DND-41 (cell line): Measurements from ENCODE around the gene PLGRKT.

Experiments
- EZH2 ChIP-seq: IDR thresholded peaks from 3 replicates; pipeline ENCODE4 v1.6.1; 2012; ENCODE audit warnings: borderline replicate concordance, low read depth, mild to moderate bottlenecking, moderate library complexity, low read length, inconsistent platforms; ENCODE audit not compliant: severe bottlenecking
- TF ChIP-seq, protein P1 (sequence below): IDR thresholded peaks from 2 replicates; pipeline ENCODE4 v1.5.1; 2012; ENCODE audit warnings: borderline replicate concordance, low read length, moderate library complexity, mild to moderate bottlenecking; ENCODE audit not compliant: poor library complexity, severe bottlenecking; ENCODE audit errors: extremely low read depth

DNA sequence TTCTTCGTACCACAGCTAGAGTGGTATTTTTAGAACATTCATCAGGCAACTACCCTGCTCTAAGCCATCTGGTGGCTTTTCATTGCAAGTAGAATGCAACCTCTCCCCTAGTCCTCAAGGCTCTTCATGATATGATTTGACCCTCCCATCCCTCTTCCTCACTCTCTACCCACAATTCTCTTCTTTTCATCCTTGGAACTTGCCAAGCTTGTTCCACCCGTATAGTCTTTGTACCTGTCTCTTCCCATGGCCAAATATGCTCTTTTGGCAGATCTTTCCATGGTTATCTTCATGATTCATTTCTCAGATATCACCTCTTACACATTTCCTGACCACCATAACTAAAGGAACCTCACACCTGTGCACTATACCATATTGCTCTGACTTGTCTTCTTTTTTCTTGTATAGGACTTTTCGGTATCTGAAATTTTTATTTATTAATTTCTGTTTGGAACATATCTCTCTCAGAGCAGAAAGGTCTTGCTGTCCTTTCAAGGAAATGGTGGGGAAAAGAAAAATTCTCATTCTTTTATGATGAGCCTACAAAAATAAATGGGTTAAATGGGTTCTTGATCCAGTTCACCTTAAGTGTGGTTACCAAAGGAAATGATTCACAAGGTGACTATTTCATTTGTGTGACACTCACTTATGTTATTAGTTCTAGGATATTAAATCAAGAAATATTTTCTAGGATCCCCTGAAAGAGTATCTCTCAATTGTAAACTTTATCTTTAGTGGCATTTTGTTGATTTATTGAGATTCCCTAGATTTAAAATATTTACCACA, 8.9 kb upstream of the PLGRKT start:
- TF ChIP-seq, protein P1, sequence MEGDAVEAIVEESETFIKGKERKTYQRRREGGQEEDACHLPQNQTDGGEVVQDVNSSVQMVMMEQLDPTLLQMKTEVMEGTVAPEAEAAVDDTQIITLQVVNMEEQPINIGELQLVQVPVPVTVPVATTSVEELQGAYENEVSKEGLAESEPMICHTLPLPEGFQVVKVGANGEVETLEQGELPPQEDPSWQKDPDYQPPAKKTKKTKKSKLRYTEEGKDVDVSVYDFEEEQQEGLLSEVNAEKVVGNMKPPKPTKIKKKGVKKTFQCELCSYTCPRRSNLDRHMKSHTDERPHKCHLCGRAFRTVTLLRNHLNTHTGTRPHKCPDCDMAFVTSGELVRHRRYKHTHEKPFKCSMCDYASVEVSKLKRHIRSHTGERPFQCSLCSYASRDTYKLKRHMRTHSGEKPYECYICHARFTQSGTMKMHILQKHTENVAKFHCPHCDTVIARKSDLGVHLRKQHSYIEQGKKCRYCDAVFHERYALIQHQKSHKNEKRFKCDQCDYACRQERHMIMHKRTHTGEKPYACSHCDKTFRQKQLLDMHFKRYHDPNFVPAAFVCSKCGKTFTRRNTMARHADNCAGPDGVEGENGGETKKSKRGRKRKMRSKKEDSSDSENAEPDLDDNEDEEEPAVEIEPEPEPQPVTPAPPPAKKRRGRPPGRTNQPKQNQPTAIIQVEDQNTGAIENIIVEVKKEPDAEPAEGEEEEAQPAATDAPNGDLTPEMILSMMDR = no peak
- TF ChIP-seq EZH2 = no peak
